ENCODE results near the gene ST7.
"Not testable (repeated sequence)": the region's sequence is repeated elsewhere in the genome, so short reads cannot be mapped to it uniquely, and the experiment has no call there.

DNA sequence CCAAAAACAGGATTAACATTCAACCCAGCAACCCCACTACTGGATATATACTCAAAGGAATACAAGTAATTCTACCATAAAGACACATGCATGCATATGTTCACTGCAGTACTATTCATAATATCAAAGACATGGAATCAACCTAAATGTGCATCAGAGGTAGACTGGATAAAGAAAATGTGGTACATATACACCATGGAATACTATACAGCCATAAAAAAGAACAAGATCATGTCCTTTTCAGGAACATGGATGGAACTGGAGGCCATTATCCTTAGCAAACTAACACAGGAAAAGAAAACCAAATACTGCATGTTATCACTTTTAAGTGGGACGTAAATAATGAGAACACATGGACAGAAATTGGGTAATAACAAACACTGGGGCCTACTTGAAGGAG, 77.5 kb downstream of the ST7 start:
- TF ChIP-seq, protein P1, sequence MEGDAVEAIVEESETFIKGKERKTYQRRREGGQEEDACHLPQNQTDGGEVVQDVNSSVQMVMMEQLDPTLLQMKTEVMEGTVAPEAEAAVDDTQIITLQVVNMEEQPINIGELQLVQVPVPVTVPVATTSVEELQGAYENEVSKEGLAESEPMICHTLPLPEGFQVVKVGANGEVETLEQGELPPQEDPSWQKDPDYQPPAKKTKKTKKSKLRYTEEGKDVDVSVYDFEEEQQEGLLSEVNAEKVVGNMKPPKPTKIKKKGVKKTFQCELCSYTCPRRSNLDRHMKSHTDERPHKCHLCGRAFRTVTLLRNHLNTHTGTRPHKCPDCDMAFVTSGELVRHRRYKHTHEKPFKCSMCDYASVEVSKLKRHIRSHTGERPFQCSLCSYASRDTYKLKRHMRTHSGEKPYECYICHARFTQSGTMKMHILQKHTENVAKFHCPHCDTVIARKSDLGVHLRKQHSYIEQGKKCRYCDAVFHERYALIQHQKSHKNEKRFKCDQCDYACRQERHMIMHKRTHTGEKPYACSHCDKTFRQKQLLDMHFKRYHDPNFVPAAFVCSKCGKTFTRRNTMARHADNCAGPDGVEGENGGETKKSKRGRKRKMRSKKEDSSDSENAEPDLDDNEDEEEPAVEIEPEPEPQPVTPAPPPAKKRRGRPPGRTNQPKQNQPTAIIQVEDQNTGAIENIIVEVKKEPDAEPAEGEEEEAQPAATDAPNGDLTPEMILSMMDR (IDR thresholded peaks at IDR 0.05): not testable (repeated sequence)
- TF ChIP-seq POLR2A, POLR2AphosphoS5 (IDR thresholded peaks at IDR 0.05): not testable (repeated sequence)
